ENCODE measurements around the gene IFIT3.

IFIT3 gene

DNA sequence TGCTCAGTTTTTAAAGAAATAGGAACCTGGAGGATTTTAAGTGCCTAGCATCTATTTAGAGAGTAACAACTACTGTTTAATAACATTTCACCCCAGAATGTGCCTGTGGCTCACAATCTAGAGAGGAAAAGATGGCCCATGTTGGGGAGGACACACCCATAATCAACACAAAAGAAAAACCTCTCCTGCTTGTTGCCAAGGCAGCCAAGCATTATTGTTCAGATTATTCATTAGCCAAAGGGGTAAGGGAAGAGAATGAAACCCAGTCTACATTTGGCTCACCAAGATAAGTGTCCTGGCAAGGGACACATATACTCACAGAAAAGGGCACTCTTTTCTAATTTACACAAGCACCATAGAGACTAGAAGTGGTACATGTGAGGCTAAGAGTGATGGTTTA lies 32.4 kb downstream of the IFIT3 start:
- no peak for DNase-seq (ENCODE audit: low read depth)
- H3K4me3 ChIP-seq (ENCODE audit: low read depth, low read length): no peak overlapping the region

DNA sequence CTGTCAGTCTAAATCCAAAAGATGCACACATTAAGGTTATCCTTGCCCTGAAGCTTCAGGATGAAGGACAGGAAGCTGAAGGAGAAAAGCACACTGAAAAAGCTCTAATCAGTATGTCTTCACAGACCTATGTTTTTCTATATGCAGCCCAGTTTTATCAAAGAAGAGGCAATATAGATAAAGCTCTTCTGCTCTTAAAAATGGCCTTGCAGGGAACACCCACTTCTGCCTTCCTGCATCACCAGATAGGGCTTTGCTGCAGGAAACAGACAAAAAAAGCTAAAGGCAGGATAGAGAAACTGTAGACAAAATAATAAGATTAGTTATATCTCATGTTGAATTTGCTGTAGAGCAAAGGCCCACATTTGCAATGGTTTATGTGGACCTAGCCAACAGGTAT lies 35.1 kb downstream of the IFIT3 start:
- no peak for DNase-seq (ENCODE audit: low read depth)
- TF ChIP-seq, protein P1, sequence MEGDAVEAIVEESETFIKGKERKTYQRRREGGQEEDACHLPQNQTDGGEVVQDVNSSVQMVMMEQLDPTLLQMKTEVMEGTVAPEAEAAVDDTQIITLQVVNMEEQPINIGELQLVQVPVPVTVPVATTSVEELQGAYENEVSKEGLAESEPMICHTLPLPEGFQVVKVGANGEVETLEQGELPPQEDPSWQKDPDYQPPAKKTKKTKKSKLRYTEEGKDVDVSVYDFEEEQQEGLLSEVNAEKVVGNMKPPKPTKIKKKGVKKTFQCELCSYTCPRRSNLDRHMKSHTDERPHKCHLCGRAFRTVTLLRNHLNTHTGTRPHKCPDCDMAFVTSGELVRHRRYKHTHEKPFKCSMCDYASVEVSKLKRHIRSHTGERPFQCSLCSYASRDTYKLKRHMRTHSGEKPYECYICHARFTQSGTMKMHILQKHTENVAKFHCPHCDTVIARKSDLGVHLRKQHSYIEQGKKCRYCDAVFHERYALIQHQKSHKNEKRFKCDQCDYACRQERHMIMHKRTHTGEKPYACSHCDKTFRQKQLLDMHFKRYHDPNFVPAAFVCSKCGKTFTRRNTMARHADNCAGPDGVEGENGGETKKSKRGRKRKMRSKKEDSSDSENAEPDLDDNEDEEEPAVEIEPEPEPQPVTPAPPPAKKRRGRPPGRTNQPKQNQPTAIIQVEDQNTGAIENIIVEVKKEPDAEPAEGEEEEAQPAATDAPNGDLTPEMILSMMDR (IDR thresholded peaks at IDR 0.05; ENCODE audit: insufficient read depth, low read depth, low read length, missing control alignments): no peak
- H3K4me3 ChIP-seq (ENCODE audit: low read depth, low read length): no peak overlapping the region

More for the DNA sequence above, 32.4 kb downstream of the IFIT3 start:
- TF ChIP-seq, protein P1 (IDR thresholded peaks at IDR 0.05; ENCODE audit: insufficient read depth, low read depth, low read length, missing control alignments): no peak

DNA sequence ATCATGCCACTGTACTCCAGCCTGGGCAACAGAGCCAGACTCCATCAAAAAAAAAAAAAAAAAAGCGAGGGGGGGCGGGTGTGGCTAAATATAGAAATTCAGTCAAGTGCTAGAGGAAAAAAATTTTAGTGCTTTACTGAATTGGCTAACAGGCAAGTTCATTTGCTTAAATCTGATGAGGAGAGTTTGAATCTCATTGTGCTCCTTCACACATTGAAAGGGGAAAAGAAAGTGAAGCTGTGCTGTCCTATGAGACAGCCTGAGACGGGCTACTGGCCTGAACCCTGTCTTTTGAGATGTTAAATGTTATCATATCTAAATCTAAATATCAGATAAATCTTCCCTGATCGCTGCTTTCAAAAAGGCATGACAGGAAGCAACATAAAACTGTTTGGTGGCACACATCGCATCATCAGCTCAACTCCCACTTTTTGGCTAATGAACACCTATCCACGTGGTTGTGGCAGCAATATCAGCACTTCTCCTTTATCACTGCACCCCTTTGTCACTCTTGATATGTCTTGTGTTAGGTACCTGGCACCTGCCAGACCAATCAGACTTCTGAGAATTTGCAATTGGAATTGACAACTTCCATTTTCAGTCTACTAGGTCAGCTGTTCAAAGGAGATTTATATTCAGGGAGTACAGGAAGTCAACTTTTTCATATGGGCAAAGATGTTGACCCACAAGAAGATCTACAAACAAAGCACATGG lies 36.1 kb downstream of the IFIT3 start:
- H3K4me3 ChIP-seq (ENCODE audit: low read depth, low read length): no peak overlapping the region
- TF ChIP-seq, protein P1 (IDR thresholded peaks at IDR 0.05; ENCODE audit: insufficient read depth, low read depth, low read length, missing control alignments): no peak
- DNase-seq (ENCODE audit: low read depth): peak; percentile 52

DNA sequence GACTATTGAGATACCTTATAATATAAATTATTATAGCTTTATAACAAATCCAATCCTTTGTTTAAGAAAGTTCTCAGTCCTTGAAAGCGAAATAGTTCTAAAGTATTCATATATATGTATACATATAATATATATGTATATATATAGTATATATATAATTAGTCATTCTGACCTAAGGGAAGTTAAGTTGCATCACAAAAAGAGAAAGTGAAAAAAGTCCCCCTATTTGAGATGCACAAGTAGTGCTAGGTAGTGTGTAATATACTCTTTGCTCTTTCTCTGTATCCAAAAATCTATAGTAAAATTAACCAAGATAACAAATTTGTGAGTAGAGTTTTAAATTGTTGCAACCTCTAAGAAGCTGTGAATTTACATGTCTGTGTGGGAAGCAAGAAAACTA lies 36.7 kb downstream of the IFIT3 start:
- DNase-seq (ENCODE audit: low read depth): peak; percentile 34
- TF ChIP-seq, protein P1 (IDR thresholded peaks at IDR 0.05; ENCODE audit: insufficient read depth, low read depth, low read length, missing control alignments): no peak
- no peak overlapping the region for H3K4me3 ChIP-seq (ENCODE audit: low read depth, low read length)

DNA sequence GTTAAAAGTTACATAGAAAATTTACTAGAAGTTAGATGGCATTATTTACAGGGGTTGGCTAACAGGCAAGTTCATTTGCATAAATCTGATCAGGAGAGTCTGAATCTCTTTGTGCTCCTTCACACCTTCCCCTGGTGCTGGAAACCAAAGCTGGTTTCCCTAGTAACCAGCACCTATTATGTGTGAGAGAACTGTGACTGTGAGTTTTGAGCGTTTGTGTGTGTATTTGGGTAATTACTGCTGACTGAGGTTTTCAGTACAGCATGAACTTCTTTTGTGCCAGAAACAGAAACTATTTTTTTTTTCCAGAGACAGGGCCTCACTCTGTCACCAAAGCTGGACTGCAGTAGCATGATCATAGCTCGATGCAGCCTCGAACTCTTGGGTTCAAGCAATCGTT lies 39.7 kb downstream of the IFIT3 start:
- peak; percentile 88 for DNase-seq (ENCODE audit: low read depth)
- TF ChIP-seq, protein P1 (IDR thresholded peaks at IDR 0.05; ENCODE audit: insufficient read depth, low read depth, low read length, missing control alignments): no peak
- no peak overlapping the region for H3K4me3 ChIP-seq (ENCODE audit: low read depth, low read length)

DNA sequence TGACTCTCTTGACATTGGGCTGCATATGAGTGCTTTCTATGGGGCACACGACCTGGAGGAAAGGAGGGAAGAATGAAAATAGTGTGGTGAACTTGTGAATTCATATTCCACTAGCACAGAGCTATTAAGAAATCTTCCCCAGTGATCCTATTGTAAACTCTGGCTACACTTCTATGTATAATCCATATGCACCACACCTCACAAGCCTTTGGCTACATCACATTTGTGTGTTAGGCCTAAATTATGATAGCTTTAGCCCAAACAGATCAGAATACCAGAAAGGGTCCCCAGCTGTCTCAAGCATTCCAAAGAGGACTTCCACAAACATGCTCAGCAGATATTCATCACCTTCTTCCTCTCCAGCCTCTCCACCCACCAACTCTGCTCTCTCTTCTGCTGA lies 40.3 kb downstream of the IFIT3 start:
- no peak for DNase-seq (ENCODE audit: low read depth)
- TF ChIP-seq, protein P1 (IDR thresholded peaks at IDR 0.05; ENCODE audit: insufficient read depth, low read depth, low read length, missing control alignments): no peak
- H3K4me3 ChIP-seq (ENCODE audit: low read depth, low read length): no peak overlapping the region
